H9 (cell line): ENCODE results near the gene CERS3. TPM values are rescaled to one million over a fixed set of nuclear protein-coding genes. Genes with fewer than 3 reads are reported as not detected.
"Not testable (repeated sequence)": the region's sequence is repeated elsewhere in the genome, so short reads cannot be mapped to it uniquely, and the experiment has no call there.

ENCODE experiments used
- DNase-seq: peaks from one replicate; pipeline ENCODE4 v3.0.0-alpha.2; 2017
- H2AFZ ChIP-seq: one replicate; pipeline ENCODE4 v1.6.1; 2013; ENCODE audit warnings: mild to moderate bottlenecking, low read length, control low read depth, moderate library complexity
- H2AK5ac ChIP-seq: 2 replicates; pipeline ENCODE4 v1.6.1; 2013; ENCODE audit warnings: low read length, control low read depth, mixed read lengths; ENCODE audit not compliant: insufficient read length
- H2BK120ac ChIP-seq: one replicate; pipeline ENCODE4 v1.6.1; 2013; ENCODE audit warnings: low read depth, mild to moderate bottlenecking, low read length, control low read depth, inconsistent platforms; ENCODE audit not compliant: poor library complexity, severe bottlenecking
- H2BK12ac ChIP-seq: 2 replicates; pipeline ENCODE4 v1.6.1; 2013; ENCODE audit warnings: low read length, control low read depth, mixed read lengths, low read depth; ENCODE audit not compliant: insufficient read length
- H2BK15ac ChIP-seq: 2 replicates; pipeline ENCODE4 v1.6.1; 2013; ENCODE audit warnings: low read depth, low read length, control low read depth
- H2BK20ac ChIP-seq: one replicate; pipeline ENCODE4 v1.6.1; 2013; ENCODE audit warnings: low read depth, mild to moderate bottlenecking, low read length, control low read depth, inconsistent platforms; ENCODE audit not compliant: poor library complexity, severe bottlenecking
- H2BK5ac ChIP-seq: 2 replicates; pipeline ENCODE4 v1.6.1; 2013; ENCODE audit warnings: low read length, control low read depth, mixed read lengths; ENCODE audit not compliant: insufficient read length
- H3K14ac ChIP-seq: 2 replicates; pipeline ENCODE4 v1.6.1; 2013; ENCODE audit warnings: low read length, control low read depth; ENCODE audit not compliant: insufficient read depth
- H3K18ac ChIP-seq: 2 replicates; pipeline ENCODE4 v1.6.1; 2013; ENCODE audit warnings: low read depth, mild to moderate bottlenecking, mixed read lengths, low read length, control low read depth; ENCODE audit not compliant: insufficient read length
- H3K23ac ChIP-seq: 2 replicates; pipeline ENCODE4 v1.6.1; 2013; ENCODE audit warnings: low read length, control low read depth, mixed read lengths, low read depth; ENCODE audit not compliant: insufficient read length
- H3K23me2 ChIP-seq: 2 replicates; pipeline ENCODE4 v1.6.1; 2013; ENCODE audit warnings: low read depth, mild to moderate bottlenecking, mixed read lengths, low read length, control low read depth; ENCODE audit not compliant: insufficient read length, poor library complexity, severe bottlenecking
- H3K27ac ChIP-seq: 2 replicates; pipeline ENCODE4 v1.5.1; 2013; ENCODE audit warnings: low read length, control low read depth, mixed read lengths, low read depth; ENCODE audit not compliant: insufficient read length
- H3K27me3 ChIP-seq: 2 replicates; pipeline ENCODE4 v1.6.1; 2013; ENCODE audit warnings: low read length, control low read depth, inconsistent platforms; ENCODE audit not compliant: insufficient read depth
- H3K4ac ChIP-seq: 2 replicates; pipeline ENCODE4 v1.6.1; 2013; ENCODE audit warnings: low read depth, mild to moderate bottlenecking, control low read depth, inconsistent platforms, low read length, moderate library complexity
- H3K4me1 ChIP-seq: 2 replicates; pipeline ENCODE4 v1.6.1; 2013; ENCODE audit warnings: low read length, control low read depth, inconsistent platforms; ENCODE audit not compliant: insufficient read depth
- H3K4me2 ChIP-seq: 2 replicates; pipeline ENCODE4 v1.6.1; 2013; ENCODE audit warnings: low read length, control low read depth, mixed read lengths; ENCODE audit not compliant: insufficient read length, insufficient read depth
- H3K56ac ChIP-seq: 2 replicates; pipeline ENCODE4 v1.6.1; 2013; ENCODE audit warnings: low read depth, mild to moderate bottlenecking, mixed read lengths, low read length, control low read depth; ENCODE audit not compliant: insufficient read length
- H3K79me1 ChIP-seq: 2 replicates; pipeline ENCODE4 v1.6.1; 2013; ENCODE audit warnings: low read depth, mild to moderate bottlenecking, moderate library complexity, low read length, control low read depth, inconsistent platforms; ENCODE audit not compliant: insufficient read depth, poor library complexity, severe bottlenecking
- H3K79me2 ChIP-seq: 2 replicates; pipeline ENCODE4 v1.6.1; 2013; ENCODE audit warnings: low read length, control low read depth, inconsistent platforms; ENCODE audit not compliant: insufficient read depth
- H3K9ac ChIP-seq: 2 replicates; pipeline ENCODE4 v1.6.1; 2013; ENCODE audit warnings: low read length, control low read depth, mixed read lengths; ENCODE audit not compliant: insufficient read length; ENCODE audit errors: extremely low read depth
- H3K9me3 ChIP-seq: one replicate; pipeline ENCODE4 v1.6.1; 2013; ENCODE audit warnings: low read depth, low read length, inconsistent platforms; ENCODE audit not compliant: control insufficient read depth
- H3T11ph ChIP-seq: one replicate; pipeline ENCODE4 v1.6.1; 2013; ENCODE audit warnings: mild to moderate bottlenecking, low read length, control low read depth, inconsistent platforms
- H4K20me1 ChIP-seq: one replicate; pipeline ENCODE4 v1.6.1; 2013; ENCODE audit not compliant: control insufficient read depth, insufficient read length, insufficient read depth
- H4K5ac ChIP-seq: 2 replicates; pipeline ENCODE4 v1.6.1; 2013; ENCODE audit warnings: low read depth, mild to moderate bottlenecking, mixed read lengths, low read length, control low read depth; ENCODE audit not compliant: insufficient read length
- H4K8ac ChIP-seq: replicated peaks from 2 replicates; pipeline ENCODE4 v1.6.1; 2013; ENCODE audit warnings: low read length, control low read depth, mixed read lengths, low read depth; ENCODE audit not compliant: insufficient read length
- H4K91ac ChIP-seq: 2 replicates; pipeline ENCODE4 v1.6.1; 2013; ENCODE audit warnings: low read depth, mild to moderate bottlenecking, moderate library complexity, mixed read lengths, low read length, control low read depth; ENCODE audit not compliant: insufficient read length
- H3K27ac Mint-ChIP-seq, 3 experiments: 2 replicates in 2 of 3; 3 replicates in 1 of 3; pipeline ENCODE4 v1.8.0; 2020 to 2021; ENCODE audit warnings: mixed read lengths in 3 of 3, mild to moderate bottlenecking in 1 of 3, moderate library complexity in 1 of 3
- H3K27me3 Mint-ChIP-seq: 2 replicates; pipeline ENCODE4 v1.8.0; 2021; ENCODE audit warnings: low read depth, mild to moderate bottlenecking, moderate library complexity, mixed read lengths
- H3K36me3 Mint-ChIP-seq, 3 experiments: 2 replicates in 2 of 3; 3 replicates in 1 of 3; pipeline ENCODE4 v1.8.0; 2020 to 2021; ENCODE audit warnings: low read depth in 3 of 3, mixed read lengths in 3 of 3; ENCODE audit not compliant: insufficient read depth in 1 of 3
- H3K4me1 Mint-ChIP-seq, 2 experiments: 2 replicates each; pipeline ENCODE4 v1.8.0; 2020; ENCODE audit warnings: mixed read lengths in 2 of 2
- H3K4me3 Mint-ChIP-seq, 2 experiments: 2 replicates in 1 of 2; 3 replicates in 1 of 2; pipeline ENCODE4 v1.8.0; 2020 to 2021; ENCODE audit warnings: mild to moderate bottlenecking in 2 of 2, mixed read lengths in 2 of 2, moderate library complexity in 1 of 2
- H3K9me3 Mint-ChIP-seq, 2 experiments: 2 replicates in 1 of 2; 3 replicates in 1 of 2; pipeline ENCODE4 v1.8.0; 2020; ENCODE audit warnings: mild to moderate bottlenecking in 2 of 2, mixed read lengths in 2 of 2, moderate library complexity in 1 of 2
- CTCF ChIP-seq: fragments of 200-600 bp; sonication (generic); conservative IDR thresholded peaks from 3 replicates; pipeline ENCODE4 v1.8.0; 2021; ENCODE audit warnings: antibody characterized with exemption, mild to moderate bottlenecking
- WGBS: extraction: QIAGEN DNeasy Blood & Tissue Kit; methylation state at CpG from one replicate; pipeline ENCODE4 v1.1.7; 2013; ENCODE audit warnings: missing lambda C conversion rate, low lambda C conversion rate, mixed read lengths; ENCODE audit not compliant: insufficient read length; ENCODE audit errors: extremely low coverage; 5-methylcytosine and 5-hydroxymethylcytosine counted together
- total RNA-seq: library from RNA; stranded (reverse); gene quantifications from 2 replicates; pipeline ENCODE4 v1.2.1, GENCODE V29; 2021

Gene CERS3
- total RNA-seq, 1 experiment from 2014 or later: 1.4 TPM

DNA sequence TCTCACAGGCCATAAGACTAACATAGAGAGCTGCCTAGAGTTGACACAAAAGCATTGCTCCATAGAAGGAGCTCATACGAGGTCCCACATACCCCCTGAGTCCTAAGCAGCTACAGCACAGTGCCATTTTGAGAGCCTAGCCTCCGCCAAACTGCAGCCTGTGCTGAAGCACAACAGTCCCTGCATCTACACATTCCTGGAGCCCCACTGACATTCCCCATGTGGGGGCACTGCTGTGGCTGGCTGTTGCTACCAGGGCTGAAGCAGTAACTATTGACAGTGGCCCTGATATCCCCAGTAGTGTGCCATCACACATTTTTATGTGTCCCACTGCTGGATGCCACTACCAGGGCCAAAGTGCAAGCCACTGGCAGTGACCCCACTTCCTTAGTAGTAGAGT lies 80.3 kb downstream of the CERS3 start:
- Histone ChIP-seq H4K5ac (no peak overlapping the region), H2BK120ac (no peak overlapping the region), H2BK15ac (no peak overlapping the region), H3K14ac (no peak overlapping the region), H2BK5ac (no peak overlapping the region), H3K56ac (no peak overlapping the region), H3K4me2 (no peak overlapping the region), H3K4ac (no peak overlapping the region), H3K9me3 (no peaks in the 10 kb centered on the region), H2BK20ac (no peak overlapping the region), H2AK5ac (no peak overlapping the region), H3K79me1 (no peaks in the 10 kb centered on the region), H3K23me2 (no peaks in the 10 kb centered on the region), H4K91ac (no peak overlapping the region), H3K27ac (no peak overlapping the region), H3T11ph (no peak overlapping the region), H3K9ac (no peak overlapping the region), H3K79me2 (no peaks in the 10 kb centered on the region), H3K23ac (no peak overlapping the region), H3K4me1 (no peaks in the 10 kb centered on the region), H4K8ac (no peak overlapping the region), H3K18ac (no peak overlapping the region), H3K27me3 (no peaks in the 10 kb centered on the region), H2AFZ (no peak overlapping the region), H4K20me1 (no peaks in the 10 kb centered on the region), H2BK12ac (no peak overlapping the region)
- H3K36me3 Mint-ChIP-seq: peaks cover 0 to 11% (median 3%) of the 10 kb centered on the region in 3 experiments; a peak in 4 of 7 replicates
- H3K4me3 Mint-ChIP-seq: no peak overlapping the region
- peak overlapping the region in 1 of 3 experiments; percentile 2; a peak in 1 of 7 replicates for H3K27ac Mint-ChIP-seq
- peaks cover 9 to 13% of the 10 kb centered on the region in 2 experiments for H3K4me1 Mint-ChIP-seq
- peak; percentile 30 for DNase-seq
- no peaks in the 10 kb centered on the region; the same call in 1 of the 2 replicates for H3K27me3 Mint-ChIP-seq
- peak; percentile 48 for TF ChIP-seq CTCF
- WGBS: no CpG with 5 or more reads among the region's 2 CpGs
- H3K9me3 Mint-ChIP-seq: peaks cover 9 to 13% of the 10 kb centered on the region in 2 experiments; a peak in 4 of 5 replicates

DNA sequence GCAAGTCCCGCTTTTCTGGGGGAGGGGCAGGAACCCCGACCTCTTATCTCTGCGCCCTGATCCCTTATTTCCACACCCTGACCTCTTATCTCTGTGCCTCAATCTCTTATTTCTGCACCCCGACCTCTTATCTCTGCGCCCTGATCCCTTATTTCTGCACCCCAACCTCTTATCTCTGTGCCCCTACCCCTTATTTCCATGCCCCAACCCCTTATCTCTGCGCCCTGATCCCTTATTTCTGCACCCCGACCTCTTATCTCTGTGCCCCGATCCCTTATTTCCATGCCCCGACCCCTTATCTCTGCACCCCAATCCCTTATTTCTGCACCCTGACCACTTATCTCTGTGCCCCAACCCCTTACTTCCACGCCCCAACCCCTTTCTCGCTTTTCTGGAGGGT lies 87.7 kb downstream of the CERS3 start:
- peaks cover 10 to 29% (median 14%) of the 10 kb centered on the region in 3 experiments for H3K36me3 Mint-ChIP-seq
- not testable (repeated sequence) for H3K18ac ChIP-seq, H3K23ac ChIP-seq, H3K27me3 Mint-ChIP-seq, H2BK120ac ChIP-seq, H3K14ac ChIP-seq, H2BK5ac ChIP-seq, H2AK5ac ChIP-seq, H3K9ac ChIP-seq, H3K9me3 ChIP-seq, H2BK15ac ChIP-seq, H4K8ac ChIP-seq, H2BK12ac ChIP-seq, H2BK20ac ChIP-seq, H3K4me3 Mint-ChIP-seq, H3K56ac ChIP-seq, H3K79me2 ChIP-seq, H4K5ac ChIP-seq, H2AFZ ChIP-seq, H4K91ac ChIP-seq, H3K4ac ChIP-seq, DNase-seq, H3K27me3 ChIP-seq, H4K20me1 ChIP-seq, H3K4me2 ChIP-seq, H3K23me2 ChIP-seq, H3K79me1 ChIP-seq, H3K27ac ChIP-seq, H3K27ac Mint-ChIP-seq, H3K4me1 ChIP-seq, H3T11ph ChIP-seq
- WGBS: no CpG with 5 or more reads among the region's 11 CpGs
- H3K9me3 Mint-ChIP-seq: peaks cover 28 to 40% of the 10 kb centered on the region in 2 experiments
- H3K4me1 Mint-ChIP-seq: peaks cover 16 to 19% of the 10 kb centered on the region in 2 experiments
